SK-N-SH (cell line): ENCODE results near the gene NECTIN2. TPM values are rescaled to one million over a fixed set of nuclear protein-coding genes. Genes with fewer than 3 reads are reported as not detected.

Experiments used
- CTCF ChIA-PET: fragments of 300-600, 350-600 bp; formaldehyde crosslinking; extraction: SDS; loops from one replicate; lab custom pipeline; 2021; lab: Yijun Ruan, JAX
- POLR2A ChIA-PET: fragments of 350-600 bp; sonication (Branson Sonifier 250); formaldehyde crosslinking; extraction: SDS; loops from one replicate; lab custom pipeline; 2020; ENCODE audit warnings: antibody characterized with exemption, inconsistent platforms; lab: Yijun Ruan, JAX
- DNase-seq: peaks from one replicate; pipeline ENCODE4 v3.0.0; 2012
- H2AFZ ChIP-seq: fragments of 200-600 bp; sonication (generic); 2 replicates; pipeline ENCODE4 v1.8.1; 2016; ENCODE audit warnings: antibody characterized with exemption, mild to moderate bottlenecking, low read depth
- H3F3A ChIP-seq: fragments of 200-600 bp; sonication (generic); replicated peaks from 2 replicates; pipeline ENCODE3; 2016; ENCODE audit warnings: antibody characterized with exemption, mild to moderate bottlenecking; ENCODE audit not compliant: insufficient read depth
- H3K27ac ChIP-seq, 2 experiments: fragments of 200-500 bp in 1 of 2; fragments of 200-600 bp in 1 of 2; sonication (Bioruptor generic) in 1 of 2; sonication (generic), shearing (Covaris generic) in 1 of 2; 2 replicates each; pipeline versions ENCODE4 v1.5.1 to v1.6.1; 2014 to 2016; ENCODE audit warnings: low read depth in 2 of 2, inconsistent platforms in 1 of 2, low read length in 1 of 2, mild to moderate bottlenecking in 1 of 2, mixed read lengths in 1 of 2
- H3K27me3 ChIP-seq: fragments of 200-600 bp; sonication (generic), shearing (Covaris generic); 2 replicates; pipeline ENCODE4 v1.6.1; 2016; ENCODE audit warnings: mixed run types; ENCODE audit not compliant: insufficient read depth
- H3K36me3 ChIP-seq, 2 experiments: fragments of 200-500 bp in 1 of 2; fragments of 200-600 bp in 1 of 2; sonication (Bioruptor generic) in 1 of 2; sonication (generic) in 1 of 2; replicated peaks in 1 of 2; 2 replicates each; pipeline versions ENCODE3 to v1.5.1; 2014 to 2016; ENCODE audit warnings: low read length in 1 of 2, mild to moderate bottlenecking in 1 of 2; ENCODE audit not compliant: insufficient read depth in 2 of 2, control insufficient read depth in 1 of 2
- H3K4me1 ChIP-seq, 2 experiments: fragments of 200-500 bp in 1 of 2; fragments of 200-600 bp in 1 of 2; sonication (Bioruptor generic) in 1 of 2; sonication (generic), shearing (Covaris generic) in 1 of 2; 2 replicates each; pipeline versions ENCODE4 v1.5.1 to v1.6.1; 2014 to 2016; ENCODE audit warnings: low read depth in 1 of 2, low read length in 1 of 2, mixed run types in 1 of 2; ENCODE audit not compliant: insufficient read depth in 2 of 2, control insufficient read depth in 1 of 2
- H3K4me2 ChIP-seq: fragments of 200-600 bp; sonication (generic), shearing (Covaris generic); 2 replicates; pipeline ENCODE4 v1.6.1; 2017; ENCODE audit warnings: mixed run types
- H3K4me3 ChIP-seq, 2 experiments: fragments of 200-500 bp in 1 of 2; fragments of 200-600 bp in 1 of 2; sonication (Bioruptor generic) in 1 of 2; sonication (generic), shearing (Covaris generic) in 1 of 2; 2 replicates each; pipeline versions ENCODE4 v1.5.1 to v1.8.1; 2014 to 2016; ENCODE audit warnings: low read depth in 2 of 2, inconsistent platforms in 1 of 2, low read length in 1 of 2, mild to moderate bottlenecking in 1 of 2, mixed read lengths in 1 of 2, moderate library complexity in 1 of 2
- H3K79me2 ChIP-seq: fragments of 200-600 bp; sonication (generic); 2 replicates; pipeline ENCODE4 v1.8.1; 2017; ENCODE audit warnings: mild to moderate bottlenecking; ENCODE audit not compliant: insufficient read depth
- H3K9ac ChIP-seq: fragments of 200-600 bp; sonication (generic); 2 replicates; pipeline ENCODE4 v1.6.1; 2017; ENCODE audit warnings: mixed run types
- H3K9me2 ChIP-seq: fragments of 200-600 bp; sonication (generic); 2 replicates; pipeline ENCODE4 v1.6.1; 2017; ENCODE audit warnings: mixed run types
- H3K9me3 ChIP-seq: fragments of 200-600 bp; sonication (generic); 2 replicates; pipeline ENCODE4 v1.6.1; 2017; ENCODE audit warnings: mixed run types, mild to moderate bottlenecking, moderate library complexity
- H4K20me1 ChIP-seq: fragments of 200-600 bp; sonication (generic); 2 replicates; pipeline ENCODE4 v1.6.1; 2017; ENCODE audit warnings: mild to moderate bottlenecking, mixed run types; ENCODE audit not compliant: insufficient read depth
- CTCF ChIP-seq: fragments of 200-600 bp; sonication (generic); IDR thresholded peaks from 2 replicates; pipeline ENCODE4 v1.6.1; 2017; ENCODE audit warnings: antibody characterized with exemption, mild to moderate bottlenecking, moderate library complexity
- EZH2phosphoT487 ChIP-seq: fragments of 200-600 bp; sonication (generic); IDR thresholded peaks from 2 replicates; pipeline ENCODE4 v1.6.1; 2017; ENCODE audit warnings: low read depth, mixed run types, mild to moderate bottlenecking, antibody characterized with exemption, moderate library complexity, borderline replicate concordance
- GABPA ChIP-seq: IDR thresholded peaks from 2 replicates; pipeline ENCODE4 v1.4.0; 2012; ENCODE audit warnings: low read depth, mild to moderate bottlenecking
- GATA2 ChIP-seq: sonication (generic); formaldehyde crosslinking; IDR thresholded peaks from 2 replicates; pipeline ENCODE4 v1.5.0; 2020; ENCODE audit warnings: mild to moderate bottlenecking, missing genetic modification reagents
- MEF2A ChIP-seq: IDR thresholded peaks from 2 replicates; pipeline ENCODE4 v1.4.0; 2012; ENCODE audit warnings: low read depth, borderline replicate concordance
- NFIC ChIP-seq: IDR thresholded peaks from 2 replicates; pipeline ENCODE4 v1.4.0; 2012; ENCODE audit warnings: borderline replicate concordance
- POLR2AphosphoS5 ChIP-seq: IDR thresholded peaks from 2 replicates; pipeline ENCODE4 v1.6.1; 2012; ENCODE audit warnings: low read depth, low read length
- RAD21 ChIP-seq: IDR thresholded peaks from 2 replicates; pipeline ENCODE4 v1.6.1; 2012; ENCODE audit warnings: mild to moderate bottlenecking, low read length
- REST ChIP-seq: IDR thresholded peaks from 2 replicates; pipeline ENCODE4 v1.6.1; 2012; ENCODE audit warnings: mild to moderate bottlenecking, low read depth, low read length, moderate library complexity
- SMC3 ChIP-seq: IDR thresholded peaks from 2 replicates; pipeline ENCODE4 v1.6.1; 2012; ENCODE audit warnings: low read depth, low read length, improper control_type of control experiment
- YY1 ChIP-seq: IDR thresholded peaks from 2 replicates; pipeline ENCODE4 v1.4.0; 2012; ENCODE audit warnings: low read depth, mild to moderate bottlenecking
- WGBS: methylation state at CpG from one replicate; pipeline ENCODE4 v1.1.6; 2017; ENCODE audit warnings: low lambda C conversion rate; 5-methylcytosine and 5-hydroxymethylcytosine counted together
- polyA plus RNA-seq, 3 experiments: library from polyadenylated mRNA; depleted of rRNA; stranded (reverse); fragments of >200 nt; gene quantifications; 2 replicates each; pipeline ENCODE4 v1.2.3, GENCODE V29; 2012

The NECTIN2 gene
- polyA plus RNA-seq, 1 of the 3 experiments (the other 2 are of a cell fraction): 121 TPM

DNA sequence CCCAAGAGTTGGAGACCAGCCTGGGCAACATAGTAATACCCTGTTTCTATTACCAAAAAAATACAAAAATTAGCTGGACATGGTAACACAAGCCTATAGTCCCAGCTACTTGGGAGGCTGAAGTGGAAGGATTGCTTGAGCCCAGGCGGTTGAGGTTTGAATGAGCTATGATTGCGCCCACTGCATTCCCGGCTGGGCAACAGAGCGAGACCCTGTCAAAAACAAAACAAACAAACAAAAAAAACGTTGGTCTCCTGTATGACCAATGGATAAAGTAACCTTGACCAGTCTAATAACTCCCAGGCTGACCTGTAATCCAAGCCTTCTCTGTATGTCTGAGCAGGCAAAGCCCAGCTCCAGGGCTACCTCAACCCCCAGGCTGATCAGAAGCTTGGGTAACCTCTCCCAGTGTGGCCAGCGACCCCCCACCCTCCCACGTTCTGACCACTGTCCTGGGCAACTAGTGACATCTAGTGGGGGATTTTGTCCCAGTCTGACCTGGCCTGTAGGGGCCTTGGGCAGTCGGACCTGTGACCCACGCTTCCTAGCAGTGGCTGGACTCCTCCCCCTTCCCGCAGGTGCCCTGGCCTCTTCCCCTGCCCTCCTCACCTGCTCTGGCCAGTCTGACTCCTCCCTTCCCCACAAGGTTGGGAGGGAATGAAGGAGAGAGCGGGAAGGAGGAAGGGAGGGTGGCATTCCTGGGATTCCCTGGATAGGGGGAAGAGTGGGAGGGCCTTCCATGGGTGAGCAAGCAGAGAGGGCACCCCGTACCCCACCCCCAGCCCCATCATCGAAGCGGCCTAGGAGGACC is 38.2 kb upstream of the NECTIN2 start:
- CTCF ChIA-PET: interaction anchor here (0.5 to 9.3 kb wide), 22 partner anchors 10 to 369 kb away, joined by 3 to 70 read pairs (median 4); no protein-coding TSS in a partner anchor
- H3K4me3 ChIP-seq: peak overlapping the region in 1 of 2 experiments; percentile 38; a peak in 2 of 4 replicates
- H3K4me2 ChIP-seq: peak overlapping the region; percentile 99
- peaks cover 43% of the 10 kb centered on the region for H3K27me3 ChIP-seq
- no peaks in the 10 kb centered on the region for H4K20me1 ChIP-seq
- no peaks in the 10 kb centered on the region for H3K9me2 ChIP-seq
- H3K9ac ChIP-seq: no peak overlapping the region
- DNase-seq: peak; percentile 83
- WGBS: 12% methylated on average over 13 of the region's 14 CpGs
- H2AFZ ChIP-seq: peak overlapping the region; percentile 81; the same call in 1 of the 2 replicates
- peaks cover 8% of the 10 kb centered on the region for H3F3A ChIP-seq
- no peaks in the 10 kb centered on the region for H3K79me2 ChIP-seq
- peaks cover 8 to 13% of the 10 kb centered on the region in 2 experiments; a peak in 2 of 4 replicates for H3K4me1 ChIP-seq
- no peaks in the 10 kb centered on the region for H3K9me3 ChIP-seq
- POLR2A ChIA-PET: no interaction called here
- H3K27ac ChIP-seq: no peak overlapping the region
- TF ChIP-seq POLR2AphosphoS5: no peak
- TF ChIP-seq RAD21: peak; percentile 65
- TF ChIP-seq SMC3: peak; percentile 44
- TF ChIP-seq GABPA: no peak
- no peak for TF ChIP-seq NFIC
- no peak for TF ChIP-seq REST
- TF ChIP-seq YY1: no peak
- peak; percentile 69 for TF ChIP-seq CTCF
- TF ChIP-seq GATA2 (CRISPR knock-in tag): no peak
- no peak for TF ChIP-seq MEF2A
- no peak for TF ChIP-seq EZH2phosphoT487
- no peaks in the 10 kb centered on the region for H3K36me3 ChIP-seq
